ENCODE measurements around the gene DENND2D. TPM values are rescaled to one million over a fixed set of nuclear protein-coding genes. Genes with fewer than 3 reads are reported as not detected.

DENND2D gene
- total RNA-seq, 2 donors from 2014 or later = 8.6 to 10.6 TPM

DNA sequence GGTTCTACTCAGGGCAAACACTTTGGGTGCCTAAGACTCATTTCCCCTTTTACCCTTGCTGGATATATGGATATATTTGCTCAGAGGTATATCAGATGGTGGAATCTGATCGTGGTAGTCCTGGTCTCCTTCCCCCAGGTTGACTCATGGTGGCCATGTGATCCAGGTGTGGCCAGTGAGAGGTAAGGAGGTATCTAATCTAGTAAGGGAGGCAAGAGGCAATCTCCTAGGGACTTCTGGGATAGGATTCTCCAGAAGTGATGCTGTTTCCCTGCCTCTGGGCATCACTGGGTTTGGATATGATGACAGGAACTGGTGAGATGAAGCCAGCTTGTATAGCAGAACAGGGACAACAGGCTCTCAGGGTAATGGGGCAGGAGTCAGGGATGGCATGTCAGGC, 8.5 kb upstream of the DENND2D start:
- DNase-seq = no peak
- intact Hi-C loops (cut with DNase I) = no loop called here
- no peak for ATAC-seq

DNA sequence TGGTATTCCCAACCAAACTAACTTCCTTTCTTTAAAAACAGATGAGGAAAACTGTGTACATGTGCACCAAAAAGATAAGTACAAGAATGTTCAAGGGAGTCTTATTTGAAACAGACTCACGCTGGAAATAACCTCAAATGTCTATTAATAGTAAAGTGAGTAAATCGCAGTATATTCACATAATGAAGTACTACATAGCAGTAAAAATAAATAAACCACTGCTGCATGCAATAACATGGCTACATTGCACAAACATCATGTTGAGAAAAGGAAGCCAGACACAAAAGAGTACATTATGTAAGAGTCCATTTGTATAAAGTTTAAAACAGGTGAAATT, 5.2 kb upstream of the DENND2D start:
- no peak for DNase-seq
- intact Hi-C loops (cut with DNase I) = no loop called here

DNA sequence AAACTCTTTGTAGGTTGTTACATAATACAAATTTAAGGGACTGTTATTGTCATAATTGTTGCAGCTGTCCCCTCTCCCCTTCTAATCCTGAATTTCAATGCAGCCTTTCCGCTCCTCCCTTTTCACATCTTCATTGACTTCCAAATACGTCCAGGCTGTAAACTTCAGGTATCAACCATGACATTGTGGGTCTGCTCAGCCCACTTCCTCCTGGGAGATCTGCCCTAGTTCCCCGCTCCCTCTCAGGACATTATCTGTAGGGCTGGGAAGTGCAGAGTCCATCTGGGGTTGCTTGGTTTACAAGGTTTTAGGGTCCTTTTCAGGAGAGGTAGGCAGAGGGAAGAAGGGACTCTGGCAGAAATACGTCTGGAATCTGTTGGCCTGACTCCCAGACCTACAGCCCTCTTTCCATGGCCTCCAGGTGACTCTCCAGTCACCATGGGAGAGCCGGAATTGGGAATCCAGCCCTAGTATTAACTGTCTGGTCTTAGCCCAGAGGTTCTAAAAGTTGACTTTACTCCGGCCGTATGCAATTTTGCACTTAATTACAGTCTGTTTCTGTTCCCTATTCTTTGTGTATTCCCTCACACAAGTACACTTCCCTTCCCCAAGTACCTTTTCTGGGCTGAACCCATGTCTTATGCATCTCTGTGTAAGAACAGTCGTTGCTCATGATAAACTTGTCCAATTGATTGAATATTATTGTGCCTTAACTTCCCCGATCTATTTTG, 4.7 kb upstream of the DENND2D start:
- ATAC-seq (no peak), DNase-seq (no peak)
- intact Hi-C loops (cut with DNase I) = no loop called here

More for the DNA sequence above, 5.2 kb upstream of the DENND2D start:
- no peak for ATAC-seq

DNA sequence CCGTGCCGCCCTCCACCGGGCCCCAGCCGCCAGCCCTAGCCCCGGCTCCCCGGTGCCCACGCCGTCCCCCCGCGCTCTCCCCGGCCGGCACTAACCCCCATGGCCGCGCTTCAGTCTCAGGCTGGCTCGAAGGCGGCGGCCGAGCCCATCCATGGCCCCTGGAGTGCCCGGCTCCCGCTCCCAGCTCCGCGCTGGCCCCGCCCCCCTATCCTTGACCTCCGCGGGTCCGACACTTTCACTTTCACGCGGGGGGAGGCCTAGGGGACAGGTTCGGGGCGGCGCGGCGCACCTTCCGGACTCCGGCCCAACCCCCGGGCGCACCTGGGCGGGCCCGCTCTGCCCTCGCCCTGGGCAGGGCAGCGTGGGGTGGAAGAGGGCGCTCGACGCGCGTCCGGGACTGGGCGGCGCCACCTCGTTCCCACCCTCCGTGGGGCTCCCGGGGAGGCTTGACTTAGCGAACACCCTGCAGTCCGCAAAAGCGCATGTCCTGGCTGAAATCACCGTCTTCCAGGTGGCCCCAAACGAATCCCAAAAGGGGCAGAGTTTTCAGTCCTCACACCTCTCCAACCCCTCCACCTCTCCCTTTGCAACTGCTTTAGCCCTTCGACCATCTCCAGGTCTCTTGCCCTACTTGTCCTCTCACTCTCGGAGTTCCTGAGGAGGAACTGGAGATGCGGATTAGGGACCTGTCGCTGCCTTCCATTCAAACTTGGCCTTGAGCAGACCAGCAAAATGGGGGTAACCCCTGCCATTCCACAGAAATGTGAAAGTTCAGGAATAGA, 3.9 kb upstream of the DENND2D start:
- ATAC-seq = peak; percentile 78 to 87
- intact Hi-C loops (cut with DNase I) = no loop called here
- DNase-seq = peak; percentile 57

DNA sequence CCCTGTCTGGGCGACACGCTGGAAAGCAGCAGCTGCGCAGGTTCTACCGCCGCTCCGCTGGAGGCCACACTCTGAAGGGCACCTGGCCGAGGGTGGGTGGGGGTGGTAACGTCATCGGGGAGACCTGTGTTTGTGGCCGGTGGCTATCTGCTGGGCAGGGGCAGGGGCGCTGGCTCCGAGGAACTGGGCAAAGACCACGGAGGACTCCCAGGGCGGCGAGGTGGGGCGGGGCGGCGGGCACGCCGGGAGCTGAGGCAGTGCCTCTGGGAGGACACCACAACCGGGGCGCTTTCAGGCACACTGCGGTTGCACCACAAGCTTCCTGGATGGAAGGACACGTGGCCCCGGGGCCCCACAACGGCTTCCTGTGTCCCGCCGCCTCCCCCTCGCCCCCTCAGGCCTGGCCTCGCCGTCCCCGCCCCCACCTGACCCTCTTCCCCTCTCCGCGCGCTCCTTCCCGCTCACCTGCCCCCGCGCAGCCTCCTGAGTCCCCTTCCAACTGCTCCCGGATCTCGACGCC, 3.3 kb upstream of the DENND2D start:
- peak; percentile 67 to 77 for ATAC-seq
- intact Hi-C loops (cut with DNase I) = no loop called here
- DNase-seq = peak; percentile 85

DNA sequence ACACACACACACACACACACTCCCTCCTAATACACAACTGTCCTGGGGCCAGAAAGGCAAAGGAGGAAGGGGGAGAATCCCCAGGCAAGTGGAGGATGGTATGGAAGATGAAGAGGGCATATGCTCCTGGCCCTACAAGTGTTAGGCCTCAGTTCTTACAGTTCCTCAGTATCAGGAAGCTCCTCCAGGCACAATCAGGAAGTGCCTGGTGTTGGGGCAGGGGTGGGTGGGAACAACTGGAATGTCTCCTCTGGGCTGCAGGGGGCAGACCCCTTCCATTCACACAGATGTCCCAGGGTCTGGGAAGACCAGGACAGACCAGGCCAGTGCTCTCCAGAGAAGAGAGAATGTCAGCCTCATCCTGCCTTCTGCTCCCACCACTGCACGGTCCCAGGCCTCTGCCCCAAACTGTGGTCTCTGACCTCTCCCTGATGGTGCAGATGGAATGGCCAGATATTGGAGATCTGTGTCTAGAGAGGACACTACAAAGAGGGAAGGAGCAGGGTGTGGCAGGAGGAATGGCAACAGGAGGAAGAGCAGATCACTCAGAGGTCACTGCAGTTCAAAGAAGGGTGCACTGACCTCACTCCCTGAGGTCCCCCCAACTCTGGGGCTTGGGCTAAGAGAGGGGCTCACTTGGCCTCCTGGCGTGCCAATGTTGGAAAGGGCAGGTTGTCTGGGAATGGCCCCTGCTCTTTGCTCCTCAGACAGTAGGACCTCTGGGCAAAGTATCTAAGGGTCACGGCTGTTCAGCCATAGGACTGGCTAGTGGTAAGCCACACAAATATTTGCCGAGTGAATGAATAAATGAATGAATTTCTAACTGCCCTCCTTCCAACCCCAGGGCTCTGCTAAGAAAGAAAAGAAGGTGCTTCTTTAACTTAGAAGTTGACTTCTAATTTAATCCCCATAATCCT, 2.5 kb upstream of the DENND2D start:
- no peak for ATAC-seq
- DNase-seq = no peak
- intact Hi-C loops (cut with DNase I) = no loop called here

DNA sequence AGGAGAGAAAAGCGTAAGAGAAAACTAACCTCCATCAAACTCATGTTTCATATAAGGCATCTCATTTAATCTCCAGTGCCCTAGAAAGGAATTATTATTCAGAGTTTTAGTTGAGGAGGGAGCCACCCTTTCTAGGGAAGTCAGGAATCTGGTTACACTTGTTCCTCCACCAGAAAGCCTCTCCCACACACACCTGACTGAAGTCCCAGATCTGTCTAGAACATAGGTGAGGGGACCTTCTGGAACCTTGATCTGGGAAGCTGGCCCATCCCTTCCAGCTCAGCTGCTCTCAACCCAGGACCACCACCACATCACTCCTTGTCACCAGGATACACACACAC, 1.9 kb upstream of the DENND2D start:
- DNase-seq = no peak
- ATAC-seq = no peak
- intact Hi-C loops (cut with DNase I) = no loop called here

DNA sequence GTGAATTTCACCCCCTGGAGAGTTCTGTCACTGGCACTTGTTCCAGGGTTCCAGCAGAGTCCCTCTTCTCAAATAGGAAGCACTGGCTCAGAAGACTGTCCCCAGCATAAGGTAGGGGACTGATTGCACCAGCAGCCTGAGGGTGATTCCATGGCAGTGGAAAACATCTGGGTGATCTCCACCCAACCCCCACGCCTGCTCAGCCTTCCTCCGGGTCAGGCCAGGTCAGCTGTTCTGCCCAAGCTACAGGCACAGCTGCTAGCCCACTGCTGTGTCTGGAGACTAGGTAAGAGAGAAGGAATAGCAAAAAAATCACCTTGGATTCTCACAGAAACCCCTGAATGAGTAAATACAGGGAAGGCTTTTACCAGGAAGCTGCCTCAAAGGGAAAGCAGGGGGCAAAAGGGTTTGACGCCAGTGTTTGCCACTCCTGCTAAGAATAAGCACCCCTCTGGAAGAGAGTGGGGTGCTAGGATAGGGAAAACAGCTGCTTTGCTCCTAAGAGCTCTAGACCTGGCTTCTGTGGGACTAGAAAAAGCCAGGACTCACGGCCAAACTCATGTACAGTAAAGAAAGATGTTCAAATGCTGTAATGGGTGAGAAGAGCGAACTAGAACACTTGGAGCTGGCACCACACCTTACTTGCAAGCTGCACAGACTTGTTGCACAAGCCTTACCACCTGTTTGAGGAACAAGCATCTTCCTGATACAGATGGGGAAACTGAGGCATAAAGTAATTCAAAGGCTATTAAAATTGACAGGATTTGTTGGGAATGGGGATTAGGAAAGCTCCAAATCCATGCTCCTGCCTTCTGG, 1.0 kb upstream of the DENND2D start:
- DNase-seq = no peak
- intact Hi-C loops (cut with DNase I) = no loop called here
- ATAC-seq = no peak

DNA sequence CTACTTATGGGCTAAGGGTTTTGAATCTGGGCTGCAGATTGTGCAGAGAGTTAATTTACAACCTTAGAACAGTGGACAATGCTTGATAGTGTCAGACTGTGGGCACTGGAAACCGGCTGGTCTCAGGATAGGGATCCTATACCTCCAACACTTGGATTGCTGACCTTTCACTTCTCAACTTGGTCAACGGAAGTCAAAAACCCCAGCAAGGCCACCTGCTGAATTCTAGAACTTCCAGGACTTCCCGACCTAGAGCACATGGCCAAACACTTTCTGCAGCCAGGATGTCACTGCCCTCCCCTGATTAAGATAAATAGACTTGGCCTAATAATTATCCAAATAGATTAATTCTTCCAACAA, 336 bp upstream of the DENND2D start:
- ATAC-seq (no peak), DNase-seq (no peak)
- intact Hi-C loops (cut with DNase I) = no loop called here

DNA sequence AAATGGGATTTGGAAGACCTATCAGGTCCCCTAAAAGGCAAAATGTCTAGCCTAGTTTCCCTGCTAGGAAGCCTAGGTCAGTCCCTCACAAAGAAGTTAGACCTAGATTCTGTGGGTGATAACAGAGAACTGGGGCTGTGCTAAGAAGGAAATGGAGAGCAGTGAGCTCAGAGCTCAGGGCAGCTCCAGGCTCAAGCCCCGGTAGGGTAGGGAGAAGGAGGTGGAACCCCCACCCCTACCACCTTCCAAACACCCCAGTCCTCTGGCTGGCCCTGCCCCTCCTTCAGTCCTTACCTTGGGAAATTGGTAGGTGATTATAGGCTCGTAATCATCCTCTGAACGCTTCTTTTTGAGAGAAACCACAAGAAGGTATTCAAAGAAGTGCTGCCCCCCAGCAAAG, 1.1 kb downstream of the DENND2D start:
- DNase-seq (no peak), ATAC-seq (no peak)

DNA sequence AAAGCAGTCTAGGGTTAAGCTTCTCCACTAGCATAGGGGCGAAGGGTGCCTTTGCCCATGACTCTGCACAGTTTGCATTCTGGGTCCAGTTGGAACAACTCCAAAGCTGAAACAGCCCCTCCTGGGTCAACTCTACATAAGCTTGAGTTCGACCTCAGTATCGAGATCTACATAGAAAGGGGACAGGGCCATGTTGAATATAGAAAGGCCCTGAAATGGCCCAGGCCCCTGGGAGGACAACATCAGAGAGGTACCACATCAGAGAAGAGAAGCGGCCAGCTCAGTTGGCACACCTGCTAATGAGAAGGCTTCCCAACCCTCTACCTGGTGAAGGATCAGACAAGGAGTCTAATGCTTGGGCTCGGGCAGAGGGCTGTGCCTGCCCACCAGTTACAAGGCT, 1.6 kb downstream of the DENND2D start:
- DNase-seq (no peak), ATAC-seq (no peak)
- intact Hi-C loops (cut with DNase I) = no loop called here

More for the DNA sequence above, 1.1 kb downstream of the DENND2D start:
- intact Hi-C loops (cut with DNase I) = no loop called here

DNA sequence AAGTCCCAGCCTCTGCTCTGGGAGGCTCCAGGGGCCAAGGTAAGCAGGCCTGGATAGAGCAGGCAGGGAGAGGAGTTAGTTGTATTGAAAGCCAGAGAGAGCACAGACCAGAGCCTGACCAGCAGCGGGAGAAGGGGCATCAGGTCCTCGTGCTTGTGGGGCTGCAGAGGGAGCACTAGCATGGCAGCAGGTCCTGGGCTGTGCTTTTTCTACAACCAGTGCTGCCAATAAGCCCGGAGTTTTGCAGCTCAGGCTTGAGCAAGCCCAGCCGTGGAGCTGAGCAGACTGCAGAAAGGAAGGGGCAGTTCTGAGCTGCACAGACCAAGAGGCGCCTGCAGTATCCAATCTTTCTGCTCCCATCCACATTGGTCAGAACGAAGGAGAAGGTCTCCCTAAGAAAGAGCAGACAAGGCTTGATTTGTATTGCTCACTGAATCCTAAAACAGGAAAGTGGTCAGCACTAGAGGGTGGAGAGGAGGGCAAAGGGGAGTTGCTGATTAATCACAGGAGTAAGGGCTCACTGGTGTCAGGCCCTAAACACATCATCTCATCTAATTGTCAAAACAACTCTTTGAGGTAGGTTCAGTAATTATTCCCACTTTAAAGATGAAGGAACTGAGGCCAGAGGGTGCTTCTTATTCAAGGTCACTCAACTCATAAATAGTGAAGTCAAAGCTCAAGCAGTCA, 2.7 kb downstream of the DENND2D start:
- ATAC-seq = peak in 1 of 2 donors; percentile 42
- intact Hi-C loops (cut with DNase I) = no loop called here
- DNase-seq = no peak

DNA sequence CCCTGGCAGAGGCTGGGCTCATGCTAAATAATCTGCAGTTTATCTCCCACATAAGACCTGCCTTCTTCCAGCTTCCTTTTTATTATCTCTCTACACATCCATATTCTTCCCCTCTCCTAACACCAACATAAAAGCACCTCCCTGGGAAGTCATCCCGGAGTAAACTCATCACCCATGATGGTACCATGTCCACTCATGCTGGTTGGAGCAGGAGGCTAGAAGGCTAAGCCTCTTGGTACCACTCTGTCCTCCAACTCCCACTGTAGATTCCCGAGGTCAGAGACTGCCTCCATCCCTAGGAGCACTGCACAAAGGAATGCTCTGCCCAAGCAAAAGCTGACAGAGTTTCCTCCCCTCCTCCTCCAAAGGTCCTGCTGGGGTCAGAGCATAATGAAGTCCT, 4.2 kb downstream of the DENND2D start:
- intact Hi-C loops (cut with DNase I) = no loop called here
- no peak for DNase-seq
- no peak for ATAC-seq

DNA sequence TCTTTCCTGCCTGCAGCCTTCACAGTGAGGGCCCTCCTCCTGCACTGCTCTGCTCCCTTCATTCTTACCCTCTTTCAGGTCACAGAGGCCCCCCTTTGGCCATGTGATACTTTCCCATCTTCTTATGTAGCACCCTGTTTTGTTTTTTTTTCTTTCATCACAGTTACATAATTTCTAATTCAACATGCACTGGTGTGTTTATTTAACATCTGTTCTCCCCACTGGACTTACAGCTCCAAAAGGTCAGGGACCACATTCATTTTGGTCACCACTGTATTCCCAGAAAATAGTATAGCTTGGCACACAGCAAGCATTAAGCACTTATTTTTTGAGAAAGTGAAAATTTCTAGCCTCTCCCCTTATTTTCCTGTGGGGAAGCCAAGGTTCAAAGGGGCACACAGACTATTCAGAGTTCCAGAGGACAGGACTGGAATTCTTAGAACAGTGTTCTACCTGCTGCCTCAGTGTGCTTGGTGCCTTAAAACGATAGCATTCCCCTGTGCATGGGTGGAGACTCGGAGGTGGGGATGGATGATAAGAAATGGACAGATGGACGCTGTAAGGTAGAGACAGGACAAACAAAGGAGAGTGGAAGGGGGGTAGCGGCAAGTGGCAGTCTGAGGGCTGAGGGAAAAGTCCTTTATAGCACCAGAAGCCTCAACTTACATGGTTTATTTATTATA, 5.3 kb downstream of the DENND2D start:
- DNase-seq (no peak), ATAC-seq (no peak)
- intact Hi-C loops (cut with DNase I) = no loop called here

DNA sequence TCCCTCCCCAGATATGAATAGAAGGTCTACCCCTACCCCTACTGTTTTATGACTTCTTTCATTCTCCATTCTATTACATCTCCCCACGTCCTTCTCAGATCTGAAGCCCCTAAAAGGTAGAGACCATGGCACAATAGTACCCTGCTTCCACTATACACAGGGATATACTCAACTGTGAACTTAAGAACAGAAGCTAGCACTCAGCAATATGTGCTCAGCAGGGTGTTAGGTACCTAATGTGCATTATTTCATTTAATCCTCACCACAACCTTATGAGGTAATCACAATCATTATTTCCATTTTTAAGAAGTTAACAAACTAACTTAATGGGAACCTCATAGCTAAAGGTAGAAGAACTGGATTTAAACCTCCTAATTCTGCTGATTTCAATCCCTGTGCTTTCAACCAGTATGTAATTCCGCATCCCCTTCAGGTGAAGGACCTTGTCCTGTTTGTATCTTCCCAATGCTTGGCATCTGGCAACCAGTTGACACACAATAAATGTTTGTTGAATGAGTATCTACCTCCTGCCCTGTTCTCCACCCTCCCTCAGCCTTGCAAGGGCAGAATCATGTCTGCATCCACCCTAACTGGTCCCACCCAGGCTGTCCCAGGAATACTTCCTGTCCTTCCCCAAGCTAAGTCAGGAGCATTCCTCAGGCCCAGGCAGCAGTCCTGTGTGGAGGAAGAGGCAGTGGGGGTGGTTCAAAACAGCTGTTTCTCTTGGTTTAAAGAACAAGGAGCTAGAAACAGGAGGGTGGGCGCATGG, 6.5 kb downstream of the DENND2D start:
- intact Hi-C loops (cut with DNase I) = no loop called here
- ATAC-seq = no peak
- no peak for DNase-seq

DNA sequence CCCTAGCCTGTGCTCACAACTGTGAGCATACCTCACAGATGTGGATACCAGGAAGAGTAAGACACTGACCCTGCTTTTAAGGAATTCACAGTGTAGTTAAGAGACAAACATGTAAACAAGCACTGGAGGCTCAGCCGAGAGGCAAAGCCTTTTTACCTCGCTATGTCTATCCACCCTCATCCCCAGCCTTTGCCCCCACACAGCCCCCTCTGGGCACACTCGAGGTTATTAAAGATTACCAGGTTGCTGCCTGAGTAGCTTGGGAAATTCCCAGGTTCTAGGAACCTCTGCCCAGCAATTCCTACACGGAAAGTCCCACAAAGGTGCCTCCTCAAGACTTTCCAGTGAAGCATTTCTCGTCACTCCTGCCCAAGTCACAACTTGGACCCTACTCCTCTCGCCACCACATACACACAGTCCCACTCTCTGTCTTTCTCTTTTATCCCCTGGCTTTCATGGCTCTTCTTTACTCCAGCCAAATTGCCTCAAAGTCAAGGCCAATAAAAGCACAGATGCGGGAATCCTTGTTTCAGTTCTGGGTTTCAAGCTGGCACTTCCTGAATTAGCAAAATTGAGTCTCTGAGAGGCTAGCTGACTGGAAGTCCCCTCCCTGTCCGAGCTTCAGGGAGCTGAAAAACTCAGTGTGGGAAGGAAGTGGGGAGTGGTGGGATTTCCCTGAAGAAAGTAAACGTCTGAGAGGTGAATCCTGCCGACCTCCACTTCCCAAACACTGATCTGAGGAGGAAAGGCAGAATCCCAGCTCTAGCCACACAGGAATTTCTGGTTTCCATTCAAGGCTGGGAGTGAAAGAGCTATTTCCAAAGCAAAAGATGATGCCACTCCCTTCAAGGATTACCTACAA, 7.6 kb downstream of the DENND2D start:
- ATAC-seq (peak in 1 of 2 donors; percentile 20), DNase-seq (no peak)
- intact Hi-C loops (cut with DNase I) = no loop called here

Data from left cardiac atrium (tissue), 4 donors.